PC-3 (cell line): Measurements from ENCODE around the gene PKD1L1.

Source experiments
- EZH2phosphoT487 ChIP-seq: fragments of 300-600 bp; sonication (generic); IDR thresholded peaks from 2 replicates; pipeline ENCODE4 v1.6.1; 2018; ENCODE audit warnings: mild to moderate bottlenecking, antibody characterized with exemption, low read length, borderline replicate concordance
- TF ChIP-seq, protein P1 (sequence below): fragments of 300-600 bp; sonication (generic); conservative IDR thresholded peaks from 2 replicates; pipeline ENCODE4 v1.5.1; 2017; ENCODE audit warnings: antibody characterized with exemption, low read depth, mild to moderate bottlenecking, low read length

DNA sequence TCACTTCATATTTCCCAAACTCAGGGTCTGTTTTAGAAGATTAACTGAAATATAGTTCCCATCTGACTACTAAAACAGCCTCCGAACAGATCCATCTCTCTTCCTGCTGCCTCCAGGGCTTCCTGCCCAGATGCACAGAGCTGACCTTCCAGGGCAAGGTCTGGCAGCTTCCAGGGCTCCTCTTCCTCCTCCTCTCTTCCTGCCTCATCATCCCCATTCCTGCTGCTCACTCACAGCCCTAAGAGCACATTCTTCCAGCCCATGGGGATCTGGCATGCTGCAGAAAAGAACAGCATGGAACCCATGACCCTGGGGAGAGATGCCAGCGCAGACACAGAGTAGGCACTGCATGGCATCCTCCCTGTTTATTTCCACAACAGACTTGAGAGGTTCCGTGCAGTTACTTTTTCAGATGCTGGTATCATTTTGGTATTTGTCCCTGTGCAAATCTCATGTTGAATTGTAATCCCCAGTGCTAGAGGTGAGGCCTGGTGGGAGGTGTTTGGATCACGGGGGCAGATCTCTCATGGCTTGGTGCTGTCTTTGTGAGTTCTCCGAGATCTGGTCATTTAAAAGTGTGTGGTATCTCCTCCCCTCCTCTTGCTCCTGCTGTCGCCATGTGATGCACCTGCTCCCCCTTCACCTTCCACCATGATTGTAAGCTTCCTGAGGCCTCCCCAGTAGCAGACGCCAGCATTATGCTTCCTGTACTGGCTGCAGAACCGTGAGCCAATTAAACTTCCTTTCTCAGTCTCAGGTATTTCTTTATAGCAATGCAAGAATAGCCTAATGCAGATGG lies 4.4 kb downstream of the PKD1L1 start:
- TF ChIP-seq EZH2phosphoT487, result no peak
- TF ChIP-seq, protein P1, sequence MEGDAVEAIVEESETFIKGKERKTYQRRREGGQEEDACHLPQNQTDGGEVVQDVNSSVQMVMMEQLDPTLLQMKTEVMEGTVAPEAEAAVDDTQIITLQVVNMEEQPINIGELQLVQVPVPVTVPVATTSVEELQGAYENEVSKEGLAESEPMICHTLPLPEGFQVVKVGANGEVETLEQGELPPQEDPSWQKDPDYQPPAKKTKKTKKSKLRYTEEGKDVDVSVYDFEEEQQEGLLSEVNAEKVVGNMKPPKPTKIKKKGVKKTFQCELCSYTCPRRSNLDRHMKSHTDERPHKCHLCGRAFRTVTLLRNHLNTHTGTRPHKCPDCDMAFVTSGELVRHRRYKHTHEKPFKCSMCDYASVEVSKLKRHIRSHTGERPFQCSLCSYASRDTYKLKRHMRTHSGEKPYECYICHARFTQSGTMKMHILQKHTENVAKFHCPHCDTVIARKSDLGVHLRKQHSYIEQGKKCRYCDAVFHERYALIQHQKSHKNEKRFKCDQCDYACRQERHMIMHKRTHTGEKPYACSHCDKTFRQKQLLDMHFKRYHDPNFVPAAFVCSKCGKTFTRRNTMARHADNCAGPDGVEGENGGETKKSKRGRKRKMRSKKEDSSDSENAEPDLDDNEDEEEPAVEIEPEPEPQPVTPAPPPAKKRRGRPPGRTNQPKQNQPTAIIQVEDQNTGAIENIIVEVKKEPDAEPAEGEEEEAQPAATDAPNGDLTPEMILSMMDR, result no peak
